Sigmoid colon (tissue), 4 donors: Measurements from ENCODE around the gene NT5DC3.
A peak's percentile ranks its signal among the peaks of the same experiment; 100 is the strongest.

ENCODE experiments used
- CTCF ChIP-seq, 4 experiments: fragments of 450-650 bp in 3 of 4; fragments of 200-600 bp in 1 of 4; IDR thresholded peaks; one replicate each; pipeline ENCODE4 v1.5.1; 2016 to 2019; ENCODE audit warnings: antibody characterized with exemption in 4 of 4, mild to moderate bottlenecking in 3 of 4, moderate library complexity in 2 of 4
- EP300 ChIP-seq, 4 donors: sonication (generic); formaldehyde crosslinking; IDR thresholded peaks; one replicate each; pipeline ENCODE4 v1.6.1; 2017; ENCODE audit warnings: antibody characterized with exemption in 4 of 4
- POLR2A ChIP-seq, 2 donors: fragments of 450-650 bp; IDR thresholded peaks; one replicate each; pipeline ENCODE4 v1.6.1; 2016; ENCODE audit warnings: antibody characterized with exemption in 2 of 2, mild to moderate bottlenecking in 2 of 2, moderate library complexity in 2 of 2
- POLR2AphosphoS5 ChIP-seq, 4 donors: sonication (generic); formaldehyde crosslinking; IDR thresholded peaks; one replicate each; pipeline ENCODE4 v1.6.1; 2017; ENCODE audit warnings: antibody characterized with exemption in 4 of 4

- no peak for TF ChIP-seq CTCF (IDR thresholded peaks at IDR 0.05)
- no peak for TF ChIP-seq POLR2A (IDR thresholded peaks at IDR 0.05)
- TF ChIP-seq EP300 (IDR thresholded peaks at IDR 0.05): no peak
- peak in 1 of 4 donors; percentile 31 for TF ChIP-seq POLR2AphosphoS5 (IDR thresholded peaks at IDR 0.05)
Measured at GRCh38 chr12:103785243-103786031, 55.6 kb downstream of the NT5DC3 start.
